KMS-11 (cell line): ENCODE results near the gene AGTR1.

ENCODE experiments used
- H2AFZ ChIP-seq: fragments of 200-600 bp; sonication (generic); 2 replicates; pipeline ENCODE4 v1.6.1; 2016; ENCODE audit warnings: antibody characterized with exemption, mixed run types, low read depth
- H3K27ac ChIP-seq: fragments of 200-600 bp; sonication (generic); 2 replicates; pipeline ENCODE4 v1.6.1; 2016; ENCODE audit warnings: mild to moderate bottlenecking, mixed run types
- H3K27me3 ChIP-seq: fragments of 200-600 bp; sonication (generic); 2 replicates; pipeline ENCODE4 v1.6.1; 2017; ENCODE audit warnings: mild to moderate bottlenecking, low read depth, mixed run types, moderate library complexity; ENCODE audit not compliant: insufficient read depth
- H3K36me3 ChIP-seq: fragments of 200-600 bp; sonication (generic); 2 replicates; pipeline ENCODE4 v1.6.1; 2017; ENCODE audit warnings: mild to moderate bottlenecking, mixed run types; ENCODE audit not compliant: insufficient read depth
- H3K4me1 ChIP-seq: fragments of 200-600 bp; sonication (generic); 2 replicates; pipeline ENCODE4 v1.6.1; 2016; ENCODE audit warnings: mild to moderate bottlenecking, low read depth, mixed run types; ENCODE audit not compliant: poor library complexity, severe bottlenecking
- H3K4me2 ChIP-seq: fragments of 200-600 bp; sonication (generic); 2 replicates; pipeline ENCODE4 v1.7.0; 2016; ENCODE audit warnings: mild to moderate bottlenecking, mixed run types
- H3K4me3 ChIP-seq: fragments of 200-600 bp; sonication (generic); IDR thresholded peaks from 2 replicates; pipeline ENCODE4 v1.6.1; 2017; ENCODE audit warnings: low read depth, low read length, mixed read lengths; ENCODE audit not compliant: insufficient read depth
- H3K79me2 ChIP-seq: fragments of 200-600 bp; sonication (generic); 2 replicates; pipeline ENCODE4 v1.6.1; 2016; ENCODE audit warnings: low read depth, mixed run types; ENCODE audit not compliant: insufficient read depth
- H3K9ac ChIP-seq: fragments of 200-600 bp; sonication (generic); 2 replicates; pipeline ENCODE4 v1.6.1; 2016; ENCODE audit warnings: mild to moderate bottlenecking, mixed run types
- H4K20me1 ChIP-seq: fragments of 200-600 bp; sonication (generic); 2 replicates; pipeline ENCODE4 v1.6.1; 2016; ENCODE audit warnings: mild to moderate bottlenecking, mixed run types; ENCODE audit not compliant: insufficient read depth
- CTCF ChIP-seq: fragments of 200-600 bp; sonication (generic); conservative IDR thresholded peaks from 2 replicates; pipeline ENCODE4 v1.6.1; 2017; ENCODE audit warnings: low read depth, mild to moderate bottlenecking, antibody characterized with exemption, low read length, moderate library complexity, mixed read lengths

Gene AGTR1

GRCh38 chr3:148694116-148694515 lies 3.6 kb upstream of the AGTR1 start:
- no peak overlapping the region for H2AFZ ChIP-seq
- H3K4me2 ChIP-seq: no peak overlapping the region
- H3K4me3 ChIP-seq: no peak overlapping the region
- H4K20me1 ChIP-seq: no peaks in the 10 kb centered on the region
- TF ChIP-seq CTCF: no peak
- no peaks in the 10 kb centered on the region for H3K79me2 ChIP-seq
- no peaks in the 10 kb centered on the region for H3K36me3 ChIP-seq
- no peaks in the 10 kb centered on the region for H3K4me1 ChIP-seq
- no peak overlapping the region for H3K9ac ChIP-seq
- H3K27ac ChIP-seq: no peak overlapping the region
- no peaks in the 10 kb centered on the region for H3K27me3 ChIP-seq

- Histone ChIP-seq H3K79me2 (no peaks in the 10 kb centered on the region), H3K4me1 (no peaks in the 10 kb centered on the region), H3K27ac (no peak overlapping the region), H3K4me2 (no peak overlapping the region), H3K36me3 (no peaks in the 10 kb centered on the region), H3K27me3 (no peaks in the 10 kb centered on the region), H2AFZ (no peak overlapping the region), H4K20me1 (no peaks in the 10 kb centered on the region), H3K9ac (no peak overlapping the region), H3K4me3 (no peak overlapping the region)
- TF ChIP-seq CTCF: no peak
Observed at GRCh38 chr3:148698190-148698810, 597 bp downstream of the AGTR1 start.

- Histone ChIP-seq H3K36me3 (no peaks in the 10 kb centered on the region), H2AFZ (no peak overlapping the region), H3K27me3 (no peaks in the 10 kb centered on the region), H3K27ac (no peak overlapping the region), H4K20me1 (no peaks in the 10 kb centered on the region), H3K9ac (no peak overlapping the region), H3K4me1 (no peaks in the 10 kb centered on the region), H3K4me2 (no peak overlapping the region), H3K79me2 (no peaks in the 10 kb centered on the region), H3K4me3 (no peak overlapping the region)
- TF ChIP-seq CTCF: no peak
Observed at GRCh38 chr3:148705314-148705713, 7.6 kb downstream of the AGTR1 start.

- Histone ChIP-seq H3K4me2 (no peak overlapping the region), H3K9ac (no peak overlapping the region), H3K79me2 (no peaks in the 10 kb centered on the region), H3K4me3 (no peak overlapping the region), H3K27me3 (no peaks in the 10 kb centered on the region), H2AFZ (no peak overlapping the region), H4K20me1 (no peaks in the 10 kb centered on the region), H3K27ac (no peak overlapping the region), H3K36me3 (no peaks in the 10 kb centered on the region), H3K4me1 (no peaks in the 10 kb centered on the region)
- no peak for TF ChIP-seq CTCF
Observed at GRCh38 chr3:148707601-148708380, 10.1 kb downstream of the AGTR1 start.
